Gastroesophageal sphincter (tissue), 4 donors: ENCODE measurements around the gene MRPL14. TPM values are rescaled to one million over a fixed set of nuclear protein-coding genes. Genes with fewer than 3 reads are reported as not detected.

Experiments used
- ATAC-seq: fragments of 150-250 bp; one replicate; pipeline ENCODE4 v1.9.1; 2016; ENCODE audit warnings: mild to moderate bottlenecking, moderate library complexity
- H3K27ac ChIP-seq, 4 donors: fragments of 200-600 bp; sonication (generic) in 3 of 4; 1 replicate in 3 of 4; 2 replicates in 1 of 4; pipeline ENCODE4 v1.5.1; 2016 to 2019
- H3K27me3 ChIP-seq: fragments of 200-600 bp; sonication (generic); one replicate; pipeline ENCODE4 v1.5.1; 2019
- H3K36me3 ChIP-seq, 2 donors: fragments of 200-600 bp; sonication (generic); one replicate each; pipeline ENCODE4 v1.5.1; 2019; ENCODE audit warnings: control low read depth in 1 of 2
- H3K4me1 ChIP-seq, 3 donors: fragments of 200-600 bp; sonication (generic); 1 replicate in 2 of 3; 2 replicates in 1 of 3; pipeline ENCODE4 v1.5.1; 2016 to 2019; ENCODE audit warnings: control low read depth in 2 of 3
- H3K4me3 ChIP-seq, 2 donors: fragments of 200-600 bp; sonication (generic); one replicate each; pipeline ENCODE4 v1.5.1; 2019; ENCODE audit warnings: mild to moderate bottlenecking in 1 of 2, moderate library complexity in 1 of 2
- H3K9me3 ChIP-seq, 3 donors: fragments of 200-600 bp; sonication (generic); one replicate each; pipeline ENCODE4 v1.5.1; 2017 to 2019; ENCODE audit warnings: control low read depth in 2 of 3
- CTCF ChIP-seq, 4 experiments: fragments of 200-600 bp in 2 of 4; fragments of 450-650 bp in 2 of 4; sonication (generic) in 1 of 4; IDR thresholded peaks; one replicate each; pipeline ENCODE4 v1.5.1; 2017 to 2019; ENCODE audit warnings: antibody characterized with exemption in 4 of 4, mild to moderate bottlenecking in 2 of 4, moderate library complexity in 2 of 4
- EP300 ChIP-seq: sonication (generic); formaldehyde crosslinking; IDR thresholded peaks from one replicate; pipeline ENCODE4 v1.6.1; 2017; ENCODE audit warnings: antibody characterized with exemption, mild to moderate bottlenecking
- POLR2A ChIP-seq, 2 donors: fragments of 450-650 bp; IDR thresholded peaks; one replicate each; pipeline ENCODE4 v1.6.1; 2017; ENCODE audit warnings: antibody characterized with exemption in 2 of 2, mild to moderate bottlenecking in 2 of 2, moderate library complexity in 1 of 2
- POLR2AphosphoS5 ChIP-seq: sonication (generic); formaldehyde crosslinking; IDR thresholded peaks from one replicate; pipeline ENCODE4 v1.6.1; 2017; ENCODE audit warnings: antibody characterized with exemption
- WGBS, 2 donors: methylation state at CpG; one replicate each; pipeline ENCODE4 v1.1.5; 2018; ENCODE audit warnings: low coverage in 1 of 2; 5-methylcytosine and 5-hydroxymethylcytosine counted together
- total RNA-seq, 4 donors: library from RNA; depleted of rRNA; stranded (reverse); fragments of >200 nt; gene quantifications; one replicate each; pipeline ENCODE4 v1.1.0, GENCODE V29; 2016

MRPL14 gene
- total RNA-seq, result 10 to 100 TPM; 31.6 to 40.5 (median 35.8) TPM

DNA sequence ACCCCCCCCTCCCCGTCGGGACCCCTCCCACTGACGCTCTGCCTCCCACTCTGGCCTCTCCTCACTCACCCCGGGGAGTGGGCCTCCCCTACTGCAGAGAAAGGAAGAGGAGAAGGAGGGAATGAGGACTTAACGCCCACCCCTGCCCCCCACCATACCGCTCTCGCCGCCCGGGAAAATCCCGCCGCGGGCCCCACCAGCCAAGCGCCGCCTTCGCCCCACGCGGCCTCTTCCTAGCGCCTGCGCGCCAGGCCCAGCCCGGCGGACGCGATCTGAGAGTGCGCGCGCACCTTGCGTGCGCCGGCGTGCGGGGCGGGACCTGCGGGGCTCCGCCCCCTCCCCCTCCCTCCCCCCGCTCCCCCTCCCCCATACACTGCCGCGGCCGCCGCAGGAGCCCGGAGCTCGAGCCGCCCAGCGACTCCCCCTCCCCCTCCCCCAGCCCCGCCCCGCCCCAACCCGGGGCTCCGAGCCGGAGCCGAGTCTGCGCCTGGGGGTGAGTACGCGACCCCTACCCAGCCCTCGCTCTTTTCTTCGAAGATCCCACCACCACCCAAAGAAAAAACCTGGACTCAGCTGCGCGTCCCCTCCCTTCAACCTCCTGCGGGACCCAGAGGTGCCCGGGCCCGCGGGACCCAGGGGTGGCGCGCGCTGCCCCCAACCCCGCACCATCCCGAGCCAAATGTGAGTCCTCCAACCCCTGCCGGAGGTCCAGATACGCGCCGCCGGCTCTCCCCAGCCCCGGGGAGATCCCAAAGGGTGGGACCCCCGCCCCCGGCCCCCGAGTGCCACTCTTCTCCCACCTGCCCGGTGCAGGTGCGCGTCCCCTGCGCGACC, at the start of gene MRPL14, which contains the start of gene TMEM63B:
MRPL14 (minus strand) TSS at position 267 of the 834 bp plus-strand sequence. CDS start 10,841 bp downstream, outside the sequence.
TMEM63B (plus strand) TSS at position 369 of the 834 bp plus-strand sequence. CDS start 7,031 bp downstream, outside the sequence.
- Histone ChIP-seq H3K27ac (peak within 1 kb of the TSS; percentile 87 to 93 (median 90)), H3K4me3 (peak within 1 kb of the TSS; percentile 86 to 90), H3K36me3 (no peaks in the 10 kb centered on the region), H3K27me3 (no peaks in the 10 kb centered on the region), H3K4me1 (peaks cover 0 to 63% (median 31%) of the 10 kb centered on the region in 3 donors), H3K9me3 (no peaks in the 10 kb centered on the region)
- TF ChIP-seq POLR2A (IDR thresholded peaks at IDR 0.05) (peak; percentile 53 to 56), EP300 (no peak), POLR2AphosphoS5 (peak; percentile 72), CTCF (IDR thresholded peaks at IDR 0.05) (peak in 1 of 4 experiments; percentile 11)
- 0% methylated on average over 6 of the region's 80 CpGs; no CpG with 5 or more reads in 1 of the 2 donors for WGBS, 2 donors
- ATAC-seq, result peak; percentile 95

- no peak for TF ChIP-seq EP300
- TF ChIP-seq POLR2AphosphoS5, result no peak
- no peak for TF ChIP-seq CTCF (IDR thresholded peaks at IDR 0.05)
- TF ChIP-seq POLR2A (IDR thresholded peaks at IDR 0.05), result no peak
- peak overlapping the region in 1 of 4 donors; percentile 26 for H3K27ac ChIP-seq
- no peaks in the 10 kb centered on the region for H3K9me3 ChIP-seq
- peaks cover 0 to 18% (median 0%) of the 10 kb centered on the region in 3 donors for H3K4me1 ChIP-seq
- ATAC-seq, result no peak
- WGBS, 2 donors, result 60% methylated on average over 1 of the region's 15 CpGs; no CpG with 5 or more reads in 1 of the 2 donors
- H3K36me3 ChIP-seq, result no peaks in the 10 kb centered on the region
- H3K4me3 ChIP-seq, result no peak overlapping the region
- H3K27me3 ChIP-seq, result no peaks in the 10 kb centered on the region
These were observed 49.0 kb upstream of the MRPL14 start for GRCh38 chr6:44176130-44176761.

- Histone ChIP-seq H3K27me3 (no peaks in the 10 kb centered on the region), H3K27ac (no peak overlapping the region), H3K4me1 (peaks cover 0 to 8% (median 0%) of the 10 kb centered on the region in 3 donors), H3K9me3 (no peaks in the 10 kb centered on the region), H3K36me3 (no peaks in the 10 kb centered on the region), H3K4me3 (no peak overlapping the region)
- peak; percentile 94 for ATAC-seq
- WGBS, 2 donors, result 21% methylated on average over 15 of the region's 15 CpGs; no CpG with 5 or more reads in 1 of the 2 donors
- no peak for TF ChIP-seq EP300
- TF ChIP-seq POLR2A (IDR thresholded peaks at IDR 0.05), result no peak
- peak; percentile 15 for TF ChIP-seq POLR2AphosphoS5
- peak in 3 of 4 experiments; percentile 93 to 95 (median 93) for TF ChIP-seq CTCF (IDR thresholded peaks at IDR 0.05)
These were observed 45.7 kb upstream of the MRPL14 start for GRCh38 chr6:44172731-44173500.

DNA sequence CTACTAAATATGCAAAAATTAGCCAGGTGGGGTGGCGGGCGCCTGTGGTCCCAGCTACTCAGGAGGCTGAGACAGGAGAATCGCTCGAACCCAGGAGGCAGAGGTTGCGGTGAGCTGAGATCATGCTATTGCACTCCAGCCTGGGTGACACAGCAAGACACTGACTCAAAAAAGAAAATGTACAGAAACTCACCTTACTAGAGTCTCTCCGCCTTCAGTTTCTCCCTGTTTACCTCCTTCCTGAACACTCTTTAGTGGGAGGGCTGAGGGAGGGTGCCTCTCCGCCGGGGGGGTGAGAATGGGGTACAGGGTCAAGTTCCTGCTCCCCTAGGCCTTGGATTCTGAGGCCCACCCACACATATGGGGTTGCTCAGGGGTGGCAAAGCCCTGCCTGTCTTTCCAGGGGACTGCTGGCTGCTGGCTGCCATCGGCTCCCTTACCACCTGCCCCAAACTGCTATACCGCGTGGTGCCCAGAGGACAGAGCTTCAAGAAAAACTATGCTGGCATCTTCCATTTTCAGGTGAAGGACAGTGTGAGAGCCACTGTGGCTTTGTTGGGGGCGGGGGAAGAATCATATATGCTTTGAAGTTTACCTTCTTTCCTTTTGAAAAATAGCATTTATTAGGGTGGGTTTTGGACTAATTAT, 44.8 kb upstream of the MRPL14 start:
- TF ChIP-seq EP300, result no peak
- no peak for TF ChIP-seq POLR2A (IDR thresholded peaks at IDR 0.05)
- TF ChIP-seq POLR2AphosphoS5, result no peak
- no peak for TF ChIP-seq CTCF (IDR thresholded peaks at IDR 0.05)
- no peaks in the 10 kb centered on the region for H3K36me3 ChIP-seq
- peaks cover 0 to 8% (median 0%) of the 10 kb centered on the region in 3 donors for H3K4me1 ChIP-seq
- no peaks in the 10 kb centered on the region for H3K27me3 ChIP-seq
- no peaks in the 10 kb centered on the region for H3K9me3 ChIP-seq
- no peak overlapping the region for H3K4me3 ChIP-seq
- no peak for ATAC-seq
- 78 to 79% methylated on average over 9 of the region's 12 CpGs for WGBS, 2 donors
- H3K27ac ChIP-seq, result no peak overlapping the region
